ENCODE measurements around the gene ATP6V0D1.

ATP6V0D1 gene

DNA sequence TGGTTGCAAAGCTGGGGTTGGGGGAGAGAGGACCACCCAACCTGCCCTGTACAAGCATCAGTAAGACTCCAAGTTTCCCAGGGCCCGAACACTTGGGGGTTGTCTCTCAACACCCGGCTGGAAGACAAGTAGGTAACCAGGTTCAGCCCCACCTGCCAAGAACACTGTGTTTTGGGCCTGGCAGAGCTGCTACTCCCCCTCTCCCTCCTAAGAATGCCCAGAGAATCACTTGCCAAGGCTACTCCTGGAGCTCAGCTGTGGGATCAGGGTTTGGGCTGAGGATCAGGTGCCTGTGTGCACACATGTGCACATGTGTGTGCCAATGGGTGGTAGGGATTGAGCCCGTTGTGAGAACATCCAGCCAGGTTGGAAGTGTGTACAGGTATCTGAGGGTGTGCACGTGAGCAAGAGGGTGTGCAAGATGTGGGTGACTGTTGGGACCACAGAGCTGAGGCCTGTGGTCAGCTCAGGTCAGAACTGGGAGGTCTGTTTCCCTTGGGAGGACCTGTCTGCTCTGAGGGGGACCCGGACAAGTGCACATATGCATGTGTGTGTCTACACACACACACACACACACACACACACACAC, 47.7 kb downstream of the ATP6V0D1 start:
- TF ChIP-seq, protein P1, sequence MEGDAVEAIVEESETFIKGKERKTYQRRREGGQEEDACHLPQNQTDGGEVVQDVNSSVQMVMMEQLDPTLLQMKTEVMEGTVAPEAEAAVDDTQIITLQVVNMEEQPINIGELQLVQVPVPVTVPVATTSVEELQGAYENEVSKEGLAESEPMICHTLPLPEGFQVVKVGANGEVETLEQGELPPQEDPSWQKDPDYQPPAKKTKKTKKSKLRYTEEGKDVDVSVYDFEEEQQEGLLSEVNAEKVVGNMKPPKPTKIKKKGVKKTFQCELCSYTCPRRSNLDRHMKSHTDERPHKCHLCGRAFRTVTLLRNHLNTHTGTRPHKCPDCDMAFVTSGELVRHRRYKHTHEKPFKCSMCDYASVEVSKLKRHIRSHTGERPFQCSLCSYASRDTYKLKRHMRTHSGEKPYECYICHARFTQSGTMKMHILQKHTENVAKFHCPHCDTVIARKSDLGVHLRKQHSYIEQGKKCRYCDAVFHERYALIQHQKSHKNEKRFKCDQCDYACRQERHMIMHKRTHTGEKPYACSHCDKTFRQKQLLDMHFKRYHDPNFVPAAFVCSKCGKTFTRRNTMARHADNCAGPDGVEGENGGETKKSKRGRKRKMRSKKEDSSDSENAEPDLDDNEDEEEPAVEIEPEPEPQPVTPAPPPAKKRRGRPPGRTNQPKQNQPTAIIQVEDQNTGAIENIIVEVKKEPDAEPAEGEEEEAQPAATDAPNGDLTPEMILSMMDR (IDR thresholded peaks at IDR 0.05), result no peak
- peaks cover 57% of the 10 kb centered on the region for H3K27me3 ChIP-seq
- no peaks in the 10 kb centered on the region for H3K9me3 ChIP-seq
- peaks cover 15 to 21% of the 10 kb centered on the region in 2 experiments for H3K4me1 ChIP-seq (ENCODE audit: control insufficient read depth in 1 of 2, insufficient read depth in 1 of 2, low read depth in 1 of 2, low read length in 1 of 2)
- no peak overlapping the region for H3K27ac ChIP-seq
- peaks cover 38% of the 10 kb centered on the region for H3K36me3 ChIP-seq
- H3K4me3 ChIP-seq (ENCODE audit: low read depth in 1 of 2, low read length in 1 of 2), result no peak overlapping the region

DNA sequence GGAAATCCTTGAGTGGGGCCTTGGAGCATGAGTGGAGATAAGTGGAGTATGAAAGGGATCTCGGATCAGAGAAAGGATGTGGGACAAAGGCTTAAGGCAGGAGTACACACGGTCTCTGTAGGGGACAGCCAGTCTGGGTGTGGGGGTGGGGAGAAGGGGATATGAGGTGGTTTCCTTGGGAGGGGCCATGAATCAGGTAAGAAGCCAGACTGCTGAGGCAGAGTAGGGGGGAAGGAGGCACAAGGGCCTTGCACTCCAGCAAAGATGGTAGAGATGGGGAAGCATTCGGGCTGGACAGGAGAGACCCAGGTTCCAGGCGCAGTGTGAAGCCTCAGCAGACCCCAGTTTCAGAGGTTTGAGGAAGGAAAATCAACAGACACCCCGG, 48.5 kb downstream of the ATP6V0D1 start:
- Histone ChIP-seq H3K36me3 (peaks cover 31% of the 10 kb centered on the region), H3K27ac (no peak overlapping the region), H3K9me3 (no peaks in the 10 kb centered on the region), H3K4me1 (ENCODE audit: control insufficient read depth in 1 of 2, insufficient read depth in 1 of 2, low read depth in 1 of 2, low read length in 1 of 2) (peaks cover 15 to 21% of the 10 kb centered on the region in 2 experiments), H3K27me3 (peaks cover 64% of the 10 kb centered on the region), H3K4me3 (ENCODE audit: low read depth in 1 of 2, low read length in 1 of 2) (no peak overlapping the region)
- TF ChIP-seq, protein P1 (IDR thresholded peaks at IDR 0.05), result no peak

DNA sequence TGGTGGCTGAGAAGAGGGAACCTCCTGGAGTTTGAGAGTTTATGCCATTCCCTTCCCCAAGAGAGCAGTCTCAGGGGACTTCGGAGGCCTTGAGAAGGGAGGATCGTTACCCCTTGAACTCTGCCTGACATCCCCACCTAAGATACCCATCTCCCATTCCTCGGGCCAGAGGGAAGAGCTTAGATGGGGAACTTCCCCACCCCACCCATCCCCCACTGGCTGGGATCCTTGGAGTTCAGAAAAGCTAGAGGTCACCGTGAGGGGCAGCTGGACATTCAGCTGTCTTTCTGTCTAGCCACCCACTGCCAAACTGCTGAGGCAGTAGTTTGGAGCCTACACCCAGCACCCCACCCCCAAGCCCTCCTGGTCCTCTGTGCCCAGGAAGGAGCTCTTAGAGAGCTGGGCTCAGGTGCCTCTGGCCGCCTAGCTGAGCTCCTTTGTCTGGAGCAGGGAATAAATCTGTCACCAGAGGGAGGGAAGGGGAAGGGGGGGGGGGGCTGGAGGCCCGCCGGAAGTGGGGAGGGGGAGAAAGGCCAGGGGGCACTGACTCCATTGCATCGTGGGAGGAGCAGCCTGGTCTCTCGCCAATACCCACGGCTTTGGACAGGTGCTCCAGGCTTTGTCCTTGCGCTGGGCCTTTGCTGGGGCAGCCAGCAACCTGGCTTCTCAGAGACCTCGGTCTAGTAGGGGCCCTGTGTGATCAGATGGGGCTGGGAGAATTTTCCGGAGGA, 49.0 kb downstream of the ATP6V0D1 start:
- H3K4me1 ChIP-seq (ENCODE audit: control insufficient read depth in 1 of 2, insufficient read depth in 1 of 2, low read depth in 1 of 2, low read length in 1 of 2), result peaks cover 15 to 21% of the 10 kb centered on the region in 2 experiments
- peaks cover 66% of the 10 kb centered on the region for H3K27me3 ChIP-seq
- H3K4me3 ChIP-seq (ENCODE audit: low read depth in 1 of 2, low read length in 1 of 2), result peak overlapping the region; percentile 43 to 49
- peaks cover 25% of the 10 kb centered on the region for H3K36me3 ChIP-seq
- H3K27ac ChIP-seq, result no peak overlapping the region
- no peaks in the 10 kb centered on the region for H3K9me3 ChIP-seq
- TF ChIP-seq, protein P1 (IDR thresholded peaks at IDR 0.05), result no peak

DNA sequence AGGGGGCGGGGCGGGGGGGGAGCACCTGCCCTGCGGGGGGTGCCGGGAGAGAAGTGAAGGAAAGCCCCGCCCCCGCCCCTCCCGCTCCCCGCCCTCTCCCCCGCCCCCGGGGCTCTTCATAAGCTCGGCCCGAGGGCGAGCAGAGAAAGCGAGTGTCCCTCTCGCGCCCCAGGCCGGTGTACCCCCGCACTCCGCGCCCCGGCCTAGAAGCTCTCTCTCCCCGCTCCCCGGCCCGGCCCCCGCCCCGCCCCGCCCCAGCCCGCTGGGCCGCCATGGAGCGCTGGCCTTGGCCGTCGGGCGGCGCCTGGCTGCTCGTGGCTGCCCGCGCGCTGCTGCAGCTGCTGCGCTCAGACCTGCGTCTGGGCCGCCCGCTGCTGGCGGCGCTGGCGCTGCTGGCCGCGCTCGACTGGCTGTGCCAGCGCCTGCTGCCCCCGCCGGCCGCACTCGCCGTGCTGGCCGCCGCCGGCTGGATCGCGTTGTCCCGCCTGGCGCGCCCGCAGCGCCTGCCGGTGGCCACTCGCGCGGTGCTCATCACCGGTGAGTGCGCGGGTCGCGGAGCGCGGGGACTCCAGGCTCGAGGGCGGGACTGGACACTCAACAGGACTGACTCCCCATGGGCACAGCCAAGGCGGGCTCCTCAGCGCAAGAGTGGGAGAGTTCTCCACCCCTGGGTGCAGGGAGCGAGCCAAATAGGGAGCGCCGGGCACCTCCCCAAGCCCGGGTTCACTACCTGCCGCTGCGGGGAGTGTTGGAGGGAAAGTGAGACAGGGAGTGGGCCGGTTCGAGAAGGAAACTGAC, 49.8 kb downstream of the ATP6V0D1 start, which contains the start of gene HSD11B2:
TSS of gene HSD11B2 (plus strand) at position 145 of the 798 bp plus-strand sequence. CDS start at position 273, 128 bp downstream.
- Histone ChIP-seq H3K27me3 (peaks cover 74% of the 10 kb centered on the region), H3K27ac (no peak within 1 kb of the TSS), H3K9me3 (no peaks in the 10 kb centered on the region), H3K36me3 (peaks cover 17% of the 10 kb centered on the region), H3K4me3 (ENCODE audit: low read depth in 1 of 2, low read length in 1 of 2) (peak within 1 kb of the TSS; percentile 49 to 75), H3K4me1 (ENCODE audit: control insufficient read depth in 1 of 2, insufficient read depth in 1 of 2, low read depth in 1 of 2, low read length in 1 of 2) (peaks cover 15 to 21% of the 10 kb centered on the region in 2 experiments)
- TF ChIP-seq, protein P1 (IDR thresholded peaks at IDR 0.05), result no peak

DNA sequence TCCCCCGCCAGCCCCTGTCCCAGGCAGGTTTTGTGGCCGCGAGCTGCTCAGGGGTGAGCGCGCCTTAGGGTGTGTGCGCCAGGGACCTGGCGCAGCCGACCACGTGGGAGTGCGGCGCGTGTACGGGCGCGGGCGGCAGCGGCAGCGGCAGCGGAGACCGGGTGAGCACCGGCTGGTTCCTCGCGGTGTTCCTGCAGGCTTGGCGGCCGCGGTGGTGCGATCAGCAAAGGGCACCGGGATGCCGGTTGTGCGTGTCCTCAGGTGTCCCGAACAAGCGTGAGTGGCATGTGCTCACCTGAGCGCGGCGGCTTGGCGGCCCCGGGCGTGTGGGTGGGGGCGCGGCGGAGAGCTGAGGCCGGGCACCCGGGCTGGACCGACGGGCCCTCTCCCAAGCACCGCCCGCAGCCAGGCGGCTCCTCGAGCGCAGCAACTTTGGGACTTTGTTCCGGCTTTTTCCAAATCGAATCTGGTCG, 50.4 kb downstream of the ATP6V0D1 start:
- H3K27ac ChIP-seq, result no peak overlapping the region
- TF ChIP-seq, protein P1 (IDR thresholded peaks at IDR 0.05), result no peak
- no peaks in the 10 kb centered on the region for H3K9me3 ChIP-seq
- H3K27me3 ChIP-seq, result peaks cover 80% of the 10 kb centered on the region
- peak overlapping the region; percentile 49 to 75 for H3K4me3 ChIP-seq (ENCODE audit: low read depth in 1 of 2, low read length in 1 of 2)
- peaks cover 15 to 21% of the 10 kb centered on the region in 2 experiments for H3K4me1 ChIP-seq (ENCODE audit: control insufficient read depth in 1 of 2, insufficient read depth in 1 of 2, low read depth in 1 of 2, low read length in 1 of 2)
- H3K36me3 ChIP-seq, result peaks cover 11% of the 10 kb centered on the region
